ENCODE results near the gene NELL2.

DNA sequence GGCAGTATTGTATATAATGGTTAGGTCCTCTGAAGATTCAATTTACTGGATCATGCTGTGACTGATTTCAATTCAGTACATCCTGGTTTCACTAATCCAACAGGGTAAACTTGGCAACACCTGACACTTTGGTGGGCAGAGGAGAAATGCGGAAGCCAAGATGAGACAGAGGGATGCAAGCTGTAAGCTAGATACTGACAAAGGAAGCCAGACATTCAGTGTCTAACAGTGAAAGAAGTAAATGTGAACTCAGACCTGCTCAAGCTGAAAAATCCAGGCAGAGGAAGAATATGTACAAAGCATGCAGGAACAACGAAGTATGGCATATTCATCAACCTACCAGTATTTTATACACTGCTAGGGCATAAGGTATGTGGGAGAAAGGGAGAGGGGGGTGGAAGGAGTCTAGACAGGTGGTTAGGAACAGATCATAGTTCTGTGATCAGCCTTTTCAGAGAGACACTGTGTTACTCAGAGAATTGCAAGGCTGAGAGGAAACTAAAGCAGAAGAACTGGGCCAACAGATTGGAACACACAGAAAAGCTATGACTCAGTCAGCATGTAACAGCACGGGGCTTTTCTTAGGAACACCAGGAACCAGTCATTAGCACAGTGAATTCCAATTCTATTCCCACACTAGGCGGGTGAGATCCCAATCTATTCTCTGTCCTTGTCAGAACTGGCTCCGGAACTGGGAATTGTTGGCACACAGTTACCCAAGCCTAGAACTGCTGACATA is 40.3 kb downstream of the NELL2 start:
- TF ChIP-seq, protein P1, sequence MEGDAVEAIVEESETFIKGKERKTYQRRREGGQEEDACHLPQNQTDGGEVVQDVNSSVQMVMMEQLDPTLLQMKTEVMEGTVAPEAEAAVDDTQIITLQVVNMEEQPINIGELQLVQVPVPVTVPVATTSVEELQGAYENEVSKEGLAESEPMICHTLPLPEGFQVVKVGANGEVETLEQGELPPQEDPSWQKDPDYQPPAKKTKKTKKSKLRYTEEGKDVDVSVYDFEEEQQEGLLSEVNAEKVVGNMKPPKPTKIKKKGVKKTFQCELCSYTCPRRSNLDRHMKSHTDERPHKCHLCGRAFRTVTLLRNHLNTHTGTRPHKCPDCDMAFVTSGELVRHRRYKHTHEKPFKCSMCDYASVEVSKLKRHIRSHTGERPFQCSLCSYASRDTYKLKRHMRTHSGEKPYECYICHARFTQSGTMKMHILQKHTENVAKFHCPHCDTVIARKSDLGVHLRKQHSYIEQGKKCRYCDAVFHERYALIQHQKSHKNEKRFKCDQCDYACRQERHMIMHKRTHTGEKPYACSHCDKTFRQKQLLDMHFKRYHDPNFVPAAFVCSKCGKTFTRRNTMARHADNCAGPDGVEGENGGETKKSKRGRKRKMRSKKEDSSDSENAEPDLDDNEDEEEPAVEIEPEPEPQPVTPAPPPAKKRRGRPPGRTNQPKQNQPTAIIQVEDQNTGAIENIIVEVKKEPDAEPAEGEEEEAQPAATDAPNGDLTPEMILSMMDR (IDR thresholded peaks at IDR 0.05) = no peak
- no peak for TF ChIP-seq POLR2A (IDR thresholded peaks at IDR 0.05)

Measured in upper lobe of left lung (tissue), 4 donors.